GM21717 (cell line): ENCODE measurements around the gene MYO15A.

Source experiments
- ATAC-seq: cut with Tn5 transposase; IDR thresholded peaks from one replicate; pipeline ENCODE4 v1.9.1; 2021; ENCODE audit warnings: mild to moderate bottlenecking, moderate library complexity; ENCODE audit not compliant: unreplicated experiment

MYO15A gene

DNA sequence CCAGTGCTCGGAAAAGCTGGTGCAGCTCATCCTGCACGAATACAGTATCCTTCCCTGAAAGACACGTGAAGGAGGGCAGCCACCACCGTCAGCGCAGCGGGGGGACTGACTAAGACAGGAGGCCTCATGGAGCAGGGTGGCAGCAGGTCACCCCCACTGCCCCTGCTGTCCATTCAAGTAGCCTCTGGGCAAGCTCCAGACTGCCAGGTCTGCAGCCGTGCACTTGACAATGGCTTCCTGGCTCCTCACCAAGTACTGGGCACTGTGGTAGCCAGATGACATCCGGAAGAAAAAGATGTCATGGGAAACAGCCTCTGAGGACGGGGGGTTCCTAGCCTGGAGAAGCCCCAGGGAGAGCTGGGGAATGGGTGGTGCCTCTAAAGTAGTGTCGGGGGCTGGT, 7.9 kb upstream of the MYO15A start:
- no peak for ATAC-seq

DNA sequence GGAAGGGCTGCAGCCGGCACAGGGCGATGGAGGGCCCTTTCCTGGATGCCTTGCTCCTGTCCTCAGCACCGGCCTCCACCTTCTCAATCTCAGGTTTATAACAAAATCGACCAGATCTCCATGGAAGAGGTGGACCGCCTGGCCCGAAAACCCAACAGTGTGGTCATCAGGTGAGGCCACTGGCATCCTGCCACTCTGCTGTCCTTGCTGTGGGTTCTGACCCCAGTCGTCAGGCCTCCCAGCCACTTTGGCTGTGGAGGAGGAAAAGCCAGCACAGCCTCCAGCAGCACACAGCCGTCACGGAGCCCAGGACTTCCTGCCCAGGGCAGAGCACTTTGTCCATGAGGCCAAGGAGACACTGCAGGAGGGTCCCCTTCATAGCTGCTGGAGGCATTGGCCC, 6.7 kb upstream of the MYO15A start:
- no peak for ATAC-seq

DNA sequence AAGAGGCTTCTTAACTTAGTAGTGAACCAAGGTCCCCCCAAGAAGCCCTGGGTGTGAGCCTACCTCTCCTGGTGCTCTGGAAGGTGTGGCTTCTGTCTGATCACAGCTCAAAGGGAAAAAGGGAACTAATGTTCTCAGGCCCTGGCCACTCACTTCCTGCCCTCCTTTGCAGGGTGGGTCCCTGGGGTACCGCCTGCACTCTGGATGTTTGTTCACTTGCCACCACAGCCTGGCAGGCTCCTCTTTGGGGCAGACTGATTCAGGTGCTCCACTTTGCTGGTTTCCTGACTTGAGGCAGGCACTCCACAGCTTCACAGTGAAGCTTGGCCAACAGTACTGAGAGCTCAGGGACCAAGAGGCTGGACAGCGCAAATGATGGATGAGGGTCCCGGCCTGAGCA, 5.9 kb upstream of the MYO15A start:
- no peak for ATAC-seq

- no peak for ATAC-seq
Measured at GRCh38 chr17:18105027-18105426, 3.5 kb upstream of the MYO15A start.

- no peak for ATAC-seq
Measured at GRCh38 chr17:18105595-18105994, 3.0 kb upstream of the MYO15A start.

- ATAC-seq: no peak
Measured at GRCh38 chr17:18106211-18106610, 2.3 kb upstream of the MYO15A start.

DNA sequence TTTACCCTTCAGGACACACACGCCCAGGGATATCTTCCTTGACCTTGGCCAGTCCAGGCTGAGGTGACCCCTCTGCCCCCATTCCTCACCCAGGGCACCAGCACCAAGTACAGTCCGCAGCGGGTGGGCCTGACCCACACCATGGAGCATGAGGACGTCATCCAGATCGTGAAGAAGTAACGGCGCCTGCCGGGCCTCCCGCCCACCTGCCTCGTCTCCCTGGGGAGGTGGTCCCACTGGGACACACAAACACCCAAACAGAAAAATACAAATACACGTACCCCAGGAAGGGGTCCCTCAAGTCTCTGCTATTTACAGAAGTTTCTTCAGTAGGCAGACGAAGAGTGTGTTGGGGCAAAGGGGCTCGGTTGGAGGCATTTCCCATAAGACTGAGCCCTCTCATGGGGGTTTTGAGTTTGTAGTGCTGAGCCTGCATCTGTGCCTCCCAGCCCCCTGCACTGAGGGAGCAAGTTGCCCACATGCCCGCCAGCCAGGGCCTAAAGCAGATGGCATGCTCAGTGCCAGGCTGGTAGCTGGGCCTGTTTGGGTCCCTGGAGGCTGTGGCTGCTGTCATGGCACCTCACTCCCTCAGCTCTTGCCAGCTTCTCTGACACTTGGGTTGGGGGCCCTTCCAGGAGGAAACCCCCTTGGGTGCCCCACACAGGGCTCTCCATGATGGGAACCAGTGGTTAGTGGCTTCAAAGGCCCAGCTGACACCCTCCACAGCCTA, 1.3 kb upstream of the MYO15A start:
- ATAC-seq: no peak

- ATAC-seq: no peak
Measured at GRCh38 chr17:18107971-18108370, 585 bp upstream of the MYO15A start.

DNA sequence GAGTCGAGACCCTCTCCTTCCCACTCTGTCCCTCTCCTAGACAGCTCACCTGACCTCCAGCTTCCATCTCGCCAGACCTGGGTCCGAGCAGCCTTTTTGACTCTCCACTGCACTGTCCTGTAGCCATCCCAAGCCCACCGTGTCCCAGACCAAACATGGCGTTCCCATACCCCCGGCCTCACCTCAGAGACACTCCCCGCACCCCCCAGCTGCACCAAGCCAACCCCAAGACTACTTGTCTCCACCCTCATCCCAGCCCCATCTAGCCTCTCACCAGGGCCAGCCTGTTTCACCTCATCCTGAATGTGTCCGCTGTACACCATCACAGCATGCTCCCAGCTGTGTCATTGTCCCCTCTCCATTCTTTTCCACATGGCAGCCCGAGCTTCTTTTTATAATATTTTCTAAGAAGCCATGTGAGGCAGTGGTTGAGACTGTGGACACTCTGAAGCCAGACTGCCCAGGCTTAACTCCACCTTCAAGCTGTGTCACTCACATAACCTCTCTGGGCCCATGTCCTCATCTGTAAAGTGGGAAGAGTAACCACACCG, 1.5 kb downstream of the MYO15A start:
- ATAC-seq: no peak

- ATAC-seq: no peak
Measured at GRCh38 chr17:18110636-18111145, 2.1 kb downstream of the MYO15A start.

GRCh38 chr17:18111330-18111971, 2.9 kb downstream of the MYO15A start:
- no peak for ATAC-seq

DNA sequence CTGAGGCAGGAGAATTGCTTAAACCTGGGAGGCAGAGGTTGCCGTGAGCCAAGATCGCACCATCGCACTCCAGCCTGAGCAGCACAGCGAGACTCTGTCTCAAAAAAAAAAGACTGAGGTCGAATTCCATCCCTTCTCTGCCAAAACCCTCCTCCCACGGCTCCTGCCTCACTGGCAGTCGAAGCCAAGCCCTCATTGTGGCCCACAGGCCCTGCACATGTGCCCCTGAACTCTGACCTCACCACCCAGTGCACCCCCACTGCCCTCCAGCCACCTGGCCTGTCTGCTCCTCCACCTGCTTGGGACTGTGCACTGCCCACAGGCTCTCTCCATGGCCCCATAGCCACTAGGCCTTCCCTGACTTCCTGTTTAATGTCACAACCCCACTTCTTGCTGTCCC, 7.0 kb downstream of the MYO15A start:
- ATAC-seq: no peak

GRCh38 chr17:18116078-18116477, 7.5 kb downstream of the MYO15A start:
- ATAC-seq: no peak

DNA sequence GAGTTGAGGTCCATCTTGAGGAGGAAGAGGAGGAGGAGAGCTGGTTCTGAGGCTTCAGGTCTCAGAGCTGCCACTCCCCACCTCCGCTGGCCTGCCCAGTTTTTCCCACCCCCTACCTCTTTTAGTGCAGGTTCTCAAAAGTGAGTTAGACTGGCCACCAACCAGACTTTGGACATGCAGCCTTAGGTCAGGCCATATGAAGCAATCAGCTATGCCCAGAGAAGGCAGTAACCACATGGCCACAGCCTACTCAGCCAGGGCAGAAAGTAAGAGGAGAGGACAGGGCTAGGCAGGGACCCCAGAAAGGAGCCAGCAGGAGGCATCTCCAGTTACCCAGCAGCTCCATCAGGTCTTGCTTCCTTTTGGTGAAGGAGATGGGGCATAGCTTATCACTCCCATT, 9.0 kb downstream of the MYO15A start:
- ATAC-seq: no peak

DNA sequence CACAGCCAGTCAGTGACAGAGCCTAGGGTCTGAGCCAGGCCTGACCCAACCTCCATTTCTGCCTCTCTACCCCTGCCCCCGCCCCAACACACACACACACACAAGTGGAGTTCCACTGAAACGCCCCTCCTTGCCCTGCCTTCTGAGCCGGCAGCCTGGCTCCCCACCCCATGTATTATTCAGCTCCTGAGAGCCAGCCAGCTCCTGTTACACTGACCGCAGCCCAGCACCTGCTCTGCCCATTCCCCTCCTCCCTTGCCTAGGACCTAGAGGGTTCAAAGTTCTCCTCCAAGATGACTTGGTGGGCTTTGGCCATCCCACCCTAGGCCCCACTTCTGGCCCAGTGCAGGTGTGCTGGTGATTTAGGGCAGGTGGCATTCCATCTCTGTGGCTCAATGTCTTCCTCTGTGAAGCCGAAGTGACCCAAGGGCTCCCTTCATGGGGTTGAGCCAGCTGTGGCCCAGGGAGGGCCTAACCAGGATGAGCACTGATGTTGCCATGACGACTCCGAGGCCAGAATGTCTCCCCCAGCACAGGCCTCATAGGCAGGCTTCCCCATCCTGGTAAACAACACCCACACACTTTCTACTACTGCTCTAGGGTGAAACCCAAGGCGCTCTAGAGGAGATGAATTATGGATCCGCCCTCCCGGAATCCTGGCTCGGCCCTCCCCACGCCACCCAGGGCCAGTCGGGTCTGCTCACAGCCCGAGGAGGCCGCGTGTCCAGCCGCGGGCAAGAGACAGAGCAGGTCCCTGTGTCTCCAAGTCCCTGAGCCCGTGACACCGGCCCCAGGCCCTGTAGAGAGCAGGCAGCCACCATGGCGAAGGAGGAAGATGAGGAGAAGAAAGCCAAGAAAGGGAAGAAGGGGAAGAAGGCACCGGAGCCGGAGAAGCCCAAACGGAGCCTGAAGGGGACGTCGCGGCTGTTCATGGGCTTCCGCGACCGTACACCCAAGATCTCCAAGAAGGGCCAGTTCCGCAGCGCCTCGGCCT, 9.7 kb downstream of the MYO15A start:
- no peak for ATAC-seq

DNA sequence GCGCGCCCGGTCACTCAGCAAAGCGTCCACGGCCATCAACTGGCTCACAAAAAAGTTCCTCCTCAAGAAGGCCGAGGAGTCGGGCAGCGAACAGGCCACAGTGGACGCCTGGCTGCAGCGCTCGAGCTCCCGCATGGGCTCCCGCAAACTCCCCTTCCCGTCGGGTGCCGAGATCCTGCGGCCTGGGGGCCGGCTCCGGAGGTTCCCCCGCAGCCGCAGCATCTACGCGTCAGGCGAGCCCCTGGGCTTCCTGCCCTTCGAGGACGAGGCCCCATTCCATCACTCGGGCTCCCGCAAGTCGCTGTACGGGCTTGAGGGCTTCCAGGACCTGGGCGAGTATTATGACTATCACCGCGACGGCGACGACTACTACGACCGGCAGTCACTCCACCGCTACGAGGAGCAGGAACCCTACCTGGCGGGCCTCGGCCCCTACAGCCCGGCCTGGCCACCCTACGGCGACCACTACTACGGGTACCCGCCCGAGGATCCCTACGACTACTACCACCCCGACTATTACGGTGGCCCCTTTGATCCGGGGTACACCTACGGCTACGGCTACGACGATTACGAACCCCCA, 10.7 kb downstream of the MYO15A start:
- no peak for ATAC-seq

- no peak for ATAC-seq
Measured at GRCh38 chr17:18119938-18120337, 11.4 kb downstream of the MYO15A start.

GRCh38 chr17:18120461-18121017, 12.0 kb downstream of the MYO15A start:
- no peak for ATAC-seq

- ATAC-seq: no peak
Measured at GRCh38 chr17:18121144-18121910, 12.8 kb downstream of the MYO15A start.
